ENCODE results near the gene BCAS2.
"Not testable (repeated sequence)": the region's sequence is repeated elsewhere in the genome, so short reads cannot be mapped to it uniquely, and the experiment has no call there.

Gene BCAS2

DNA sequence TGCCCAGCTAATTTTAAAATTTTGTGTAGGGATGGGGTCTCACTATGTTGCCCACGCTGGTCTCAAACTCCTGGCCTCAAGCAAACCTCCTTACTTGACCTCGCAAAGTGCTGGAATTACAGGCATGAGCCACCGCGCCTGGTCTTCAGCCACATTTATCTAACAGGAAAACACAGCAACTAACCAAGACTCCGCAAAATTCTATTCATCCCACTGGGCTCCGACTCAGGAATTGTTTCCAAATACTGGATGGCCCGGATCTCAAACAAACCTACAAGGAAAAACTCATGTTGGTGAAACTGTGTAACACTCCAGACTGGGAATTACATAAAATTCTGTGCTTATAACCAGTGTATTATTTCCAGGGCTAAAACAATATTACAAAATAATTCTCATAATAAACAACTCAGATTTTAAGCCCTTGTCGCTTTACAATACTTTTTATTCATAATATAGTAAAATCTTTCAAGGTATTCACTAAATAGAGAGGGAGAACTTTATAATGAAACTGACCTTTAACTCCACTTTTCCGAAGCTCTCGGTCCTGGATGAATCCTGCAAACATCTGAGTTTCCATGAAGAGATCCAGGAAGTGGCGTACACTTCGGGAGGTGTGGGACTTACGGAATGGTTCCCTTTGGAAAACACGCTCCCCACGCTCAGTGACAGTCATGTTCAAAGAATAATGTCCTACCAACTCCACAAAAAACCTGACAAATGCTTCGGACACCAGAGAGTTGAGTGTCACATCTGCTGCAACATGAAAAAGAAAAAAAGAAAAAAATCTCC is 6.0 kb upstream of the BCAS2 start:
- no peak overlapping the region for H3K4me3 Mint-ChIP-seq
- H3K9me3 Mint-ChIP-seq, result peaks cover 5% of the 10 kb centered on the region
- peaks cover 2% of the 10 kb centered on the region for H3K4me1 Mint-ChIP-seq (ENCODE audit: low read depth)
- peaks cover 13% of the 10 kb centered on the region for H3K27me3 Mint-ChIP-seq (ENCODE audit: low read depth)
- H3K27ac Mint-ChIP-seq, result no peak overlapping the region
- H3K36me3 Mint-ChIP-seq (ENCODE audit: low read depth), result peaks cover 4% of the 10 kb centered on the region

DNA sequence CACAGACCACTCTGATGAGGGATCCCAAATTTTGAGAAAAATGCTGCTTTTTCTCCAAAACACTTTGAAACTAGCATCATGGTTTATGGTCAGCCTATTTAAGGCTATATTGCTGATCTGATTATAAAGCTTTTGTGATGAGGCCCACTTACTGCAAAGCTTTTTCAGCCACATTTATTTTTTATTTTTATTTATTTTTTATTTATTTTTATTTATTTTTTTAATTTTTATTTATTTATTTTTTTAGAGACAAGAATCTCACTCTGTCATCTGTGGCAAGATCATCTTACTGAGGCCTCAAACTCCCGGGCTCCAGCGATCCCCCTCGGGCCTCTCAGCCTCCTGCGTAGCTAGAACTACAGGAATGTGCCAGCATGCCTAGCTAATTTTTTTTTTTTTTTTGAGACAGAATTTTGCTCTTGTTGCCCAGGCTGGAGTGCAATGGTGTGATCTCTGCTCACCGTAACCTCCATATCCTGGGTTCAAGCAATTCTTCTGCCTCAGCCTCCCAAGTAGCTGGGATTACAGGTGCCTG is 5.2 kb upstream of the BCAS2 start:
- peaks cover 13% of the 10 kb centered on the region for H3K9me3 Mint-ChIP-seq

DNA sequence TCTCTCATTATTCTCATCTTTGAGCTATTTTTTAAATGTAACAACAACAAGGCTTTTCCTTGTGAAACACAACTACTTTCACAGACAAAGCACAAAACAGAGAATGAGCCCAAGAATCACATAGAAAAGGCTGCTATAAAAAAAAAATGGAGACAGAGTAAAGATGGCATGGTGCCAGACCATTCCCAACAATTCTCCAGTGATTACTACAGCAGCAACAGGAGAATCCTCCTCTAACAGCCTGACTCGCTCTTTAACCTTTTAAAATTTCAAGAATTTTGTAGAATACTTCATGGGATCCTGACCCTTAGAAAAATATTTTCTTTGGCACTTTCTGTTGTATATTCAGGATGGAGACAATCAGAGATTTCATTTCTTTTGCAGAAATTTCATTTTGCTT is 3.8 kb upstream of the BCAS2 start:
- H3K27me3 Mint-ChIP-seq (ENCODE audit: low read depth), result peaks cover 13% of the 10 kb centered on the region
- peaks cover 13% of the 10 kb centered on the region for H3K9me3 Mint-ChIP-seq
- H3K4me3 Mint-ChIP-seq, result no peak overlapping the region
- H3K36me3 Mint-ChIP-seq (ENCODE audit: low read depth), result peaks cover 13% of the 10 kb centered on the region
- no peak overlapping the region for H3K27ac Mint-ChIP-seq
- peaks cover 11% of the 10 kb centered on the region for H3K4me1 Mint-ChIP-seq (ENCODE audit: low read depth)

More for the DNA sequence above, 5.2 kb upstream of the BCAS2 start:
- Mint-ChIP-seq H3K27ac (no peak overlapping the region), H3K27me3 (ENCODE audit: low read depth) (peaks cover 13% of the 10 kb centered on the region), H3K4me1 (ENCODE audit: low read depth) (peaks cover 9% of the 10 kb centered on the region), H3K36me3 (ENCODE audit: low read depth) (peaks cover 12% of the 10 kb centered on the region), H3K4me3 (no peak overlapping the region)

DNA sequence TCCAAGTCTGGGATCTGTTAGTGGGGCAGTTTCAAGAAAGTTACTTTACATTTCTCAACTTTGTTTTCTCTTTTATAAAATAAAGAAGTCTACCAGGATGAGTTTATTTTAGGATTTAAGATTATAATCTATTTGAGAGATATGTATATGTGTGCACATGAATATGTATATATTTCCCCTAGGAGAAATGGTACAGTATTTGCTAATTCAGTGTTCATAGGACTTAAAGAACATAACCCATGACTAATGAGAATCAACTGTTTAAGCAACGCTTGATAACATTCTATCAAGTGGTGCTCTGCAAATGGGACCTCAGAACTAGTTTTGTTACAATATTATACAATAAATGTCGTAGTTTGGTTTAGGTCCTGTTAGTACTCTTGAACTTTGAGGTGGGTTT is 7.0 kb downstream of the BCAS2 start:
- no peaks in the 10 kb centered on the region for H3K9me3 Mint-ChIP-seq
- peaks cover 38% of the 10 kb centered on the region for H3K36me3 Mint-ChIP-seq (ENCODE audit: low read depth)
- H3K4me3 Mint-ChIP-seq, result no peak overlapping the region
- peaks cover 4% of the 10 kb centered on the region for H3K4me1 Mint-ChIP-seq (ENCODE audit: low read depth)
- H3K27me3 Mint-ChIP-seq (ENCODE audit: low read depth), result no peaks in the 10 kb centered on the region
- H3K27ac Mint-ChIP-seq, result no peak overlapping the region

DNA sequence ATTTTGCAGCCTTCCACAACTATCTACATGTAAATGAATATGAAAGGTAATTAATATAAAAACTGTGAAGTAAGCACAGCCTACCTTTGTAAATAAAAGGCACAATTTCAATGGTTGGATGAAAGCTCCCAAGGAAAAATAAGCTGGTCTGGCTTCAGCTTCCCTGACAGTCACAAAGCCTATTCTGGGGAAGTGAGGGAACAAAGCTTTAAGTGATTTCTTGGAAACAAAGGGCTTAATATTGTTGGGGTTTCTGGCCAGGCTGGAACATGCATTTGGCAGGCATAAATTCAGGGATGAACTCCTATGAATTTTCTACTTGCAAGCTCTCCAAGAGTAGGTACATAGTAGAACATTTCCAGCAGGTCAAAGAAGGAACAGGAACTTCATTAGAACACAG is 17.3 kb downstream of the BCAS2 start:
- H3K27me3 Mint-ChIP-seq (ENCODE audit: low read depth), result no peaks in the 10 kb centered on the region
- H3K36me3 Mint-ChIP-seq (ENCODE audit: low read depth), result peaks cover 36% of the 10 kb centered on the region
- H3K9me3 Mint-ChIP-seq, result no peaks in the 10 kb centered on the region
- H3K27ac Mint-ChIP-seq, result no peak overlapping the region
- H3K4me1 Mint-ChIP-seq (ENCODE audit: low read depth), result no peaks in the 10 kb centered on the region
- H3K4me3 Mint-ChIP-seq, result no peak overlapping the region

DNA sequence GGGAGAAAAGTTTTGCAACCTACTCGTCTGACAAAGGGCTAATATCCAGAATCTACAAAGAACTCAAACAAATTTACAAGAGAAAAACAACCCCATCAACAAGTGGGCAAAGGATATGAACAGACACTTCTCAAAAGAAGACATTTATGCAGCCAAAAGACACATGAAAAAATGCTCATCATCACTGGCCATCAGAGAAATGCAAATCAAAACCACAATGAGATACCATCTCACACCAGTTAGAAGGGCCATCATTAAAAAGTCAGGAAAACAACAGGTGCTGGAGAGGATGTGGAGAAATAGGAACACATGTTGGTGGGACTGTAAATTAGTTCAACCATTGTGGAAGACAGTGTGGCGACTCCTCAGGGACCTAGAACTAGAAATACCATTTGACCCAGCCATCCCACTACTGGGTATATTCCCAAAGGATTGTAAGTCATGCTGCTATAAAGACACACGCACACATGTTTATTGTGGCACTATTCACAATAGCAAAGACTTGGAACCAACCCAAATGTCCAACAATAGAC is 18.4 kb downstream of the BCAS2 start:
- H3K27ac Mint-ChIP-seq; H3K4me1 Mint-ChIP-seq (ENCODE audit: low read depth); H3K9me3 Mint-ChIP-seq; H3K4me3 Mint-ChIP-seq; H3K27me3 Mint-ChIP-seq (ENCODE audit: low read depth): not testable (repeated sequence)
- peaks cover 31% of the 10 kb centered on the region for H3K36me3 Mint-ChIP-seq (ENCODE audit: low read depth)

DNA sequence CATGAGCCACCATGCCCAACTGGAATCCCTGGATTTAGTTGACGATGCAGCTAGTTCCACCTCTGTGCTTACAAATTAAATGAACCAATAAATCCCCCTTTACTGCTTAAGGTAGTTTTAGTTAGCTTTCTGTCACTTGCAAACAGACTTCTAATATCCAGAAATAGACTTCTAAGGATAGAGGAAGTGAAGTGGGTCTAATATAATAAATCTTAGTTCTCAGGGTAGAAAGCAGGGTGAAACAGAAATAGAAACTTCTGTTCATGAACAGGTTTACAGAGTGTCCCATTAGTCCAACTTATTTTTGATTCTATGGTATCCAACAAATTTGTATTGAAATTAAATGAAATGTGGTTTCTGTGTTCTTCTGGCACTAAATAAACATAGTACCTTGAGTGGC is 20.1 kb downstream of the BCAS2 start:
- no peaks in the 10 kb centered on the region for H3K4me1 Mint-ChIP-seq (ENCODE audit: low read depth)
- H3K9me3 Mint-ChIP-seq, result no peaks in the 10 kb centered on the region
- H3K4me3 Mint-ChIP-seq, result no peak overlapping the region
- no peaks in the 10 kb centered on the region for H3K27me3 Mint-ChIP-seq (ENCODE audit: low read depth)
- peaks cover 18% of the 10 kb centered on the region for H3K36me3 Mint-ChIP-seq (ENCODE audit: low read depth)
- H3K27ac Mint-ChIP-seq, result no peak overlapping the region

DNA sequence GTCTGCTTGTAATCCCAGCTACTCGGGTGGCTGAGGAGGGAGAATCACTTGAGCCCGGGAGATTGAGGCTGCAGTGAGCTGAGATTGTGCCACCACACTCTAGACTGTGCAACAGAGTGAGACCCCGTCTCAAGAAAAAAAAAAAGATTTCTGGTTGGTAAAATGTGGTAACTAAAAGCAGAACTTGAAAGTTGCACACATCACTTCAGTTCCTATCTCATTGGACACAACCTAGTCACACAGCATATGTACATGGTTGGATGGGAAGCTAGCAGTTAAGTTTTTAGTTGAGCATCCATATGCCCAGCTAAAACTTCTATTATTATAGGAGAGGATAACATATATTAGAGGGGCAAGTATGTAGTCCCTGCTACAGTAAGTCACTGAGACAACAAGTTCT is 22.1 kb downstream of the BCAS2 start:
- Mint-ChIP-seq H3K9me3 (no peaks in the 10 kb centered on the region), H3K4me3 (no peak overlapping the region), H3K27ac (no peak overlapping the region), H3K36me3 (ENCODE audit: low read depth) (peaks cover 2% of the 10 kb centered on the region), H3K27me3 (ENCODE audit: low read depth) (no peaks in the 10 kb centered on the region), H3K4me1 (ENCODE audit: low read depth) (no peaks in the 10 kb centered on the region)

DNA sequence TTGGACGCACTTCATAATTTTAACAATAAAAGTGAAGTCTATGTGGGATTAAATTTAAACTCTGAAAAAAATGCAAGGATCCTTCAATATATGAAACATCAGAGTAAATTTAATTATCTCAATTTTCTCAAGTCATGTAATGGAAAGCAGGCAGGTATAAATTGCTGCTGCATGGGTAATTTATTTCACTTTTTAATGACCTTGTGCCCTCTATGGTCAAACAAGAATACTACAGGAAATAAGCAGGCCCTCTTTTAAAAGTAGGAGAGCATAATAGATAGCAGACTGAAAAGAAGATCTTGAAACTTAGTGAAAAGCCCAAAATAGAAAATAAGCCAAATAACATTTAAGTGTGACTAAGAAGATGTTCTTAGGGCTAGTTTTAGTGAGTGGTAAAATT is 22.9 kb downstream of the BCAS2 start:
- peaks cover 2% of the 10 kb centered on the region for H3K36me3 Mint-ChIP-seq (ENCODE audit: low read depth)
- H3K27ac Mint-ChIP-seq, result no peak overlapping the region
- H3K4me3 Mint-ChIP-seq, result no peak overlapping the region
- H3K27me3 Mint-ChIP-seq (ENCODE audit: low read depth), result no peaks in the 10 kb centered on the region
- no peaks in the 10 kb centered on the region for H3K9me3 Mint-ChIP-seq
- no peaks in the 10 kb centered on the region for H3K4me1 Mint-ChIP-seq (ENCODE audit: low read depth)

DNA sequence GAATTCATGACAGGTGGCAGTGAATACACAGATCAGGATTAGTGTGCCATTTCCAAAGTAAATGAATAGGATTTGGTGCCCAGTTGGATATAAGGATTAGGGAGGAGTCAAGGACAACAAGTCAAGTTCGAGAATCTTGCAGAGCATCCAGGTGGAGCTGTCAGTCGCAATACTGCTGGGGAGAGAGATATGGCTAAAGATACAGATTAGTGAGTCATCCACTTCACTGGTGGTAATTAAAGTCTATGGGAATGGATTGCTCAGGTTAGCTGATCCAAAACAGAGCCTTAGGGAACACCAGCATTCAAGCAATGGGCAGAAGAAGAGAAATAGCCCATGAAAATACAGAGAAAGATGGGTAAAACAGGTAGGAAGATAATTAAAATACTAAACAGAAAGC is 26.8 kb downstream of the BCAS2 start:
- Mint-ChIP-seq H3K4me1 (ENCODE audit: low read depth) (no peaks in the 10 kb centered on the region), H3K36me3 (ENCODE audit: low read depth) (no peaks in the 10 kb centered on the region), H3K9me3 (no peaks in the 10 kb centered on the region), H3K27ac (no peak overlapping the region), H3K4me3 (no peak overlapping the region), H3K27me3 (ENCODE audit: low read depth) (no peaks in the 10 kb centered on the region)

DNA sequence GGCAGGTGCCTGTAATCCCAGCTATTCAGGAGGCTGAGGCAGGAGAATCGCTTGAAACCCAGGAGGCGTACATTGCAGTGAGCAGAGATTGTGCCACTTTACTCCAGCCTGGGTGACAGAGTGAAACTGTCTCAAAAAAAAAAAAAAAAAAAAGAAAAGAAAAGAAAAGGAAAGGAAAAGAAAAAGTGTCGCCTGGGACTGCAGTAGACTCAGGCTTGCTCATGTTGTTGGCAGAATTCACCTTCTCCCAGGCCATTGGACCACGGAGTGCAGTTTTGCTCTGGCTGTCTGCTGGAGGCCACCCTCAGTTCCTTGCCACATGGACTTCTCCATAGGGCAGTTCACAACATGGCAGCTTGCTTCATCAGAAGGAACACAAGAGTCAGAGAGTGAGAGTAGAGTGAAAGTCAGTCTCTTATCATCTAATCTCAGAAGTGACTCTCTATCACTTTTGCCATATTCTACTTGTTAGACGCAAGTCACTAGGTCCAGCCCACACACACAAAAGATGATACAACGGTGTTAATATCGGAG is 29.2 kb downstream of the BCAS2 start:
- Mint-ChIP-seq H3K27me3 (ENCODE audit: low read depth) (no peaks in the 10 kb centered on the region), H3K9me3 (no peaks in the 10 kb centered on the region), H3K36me3 (ENCODE audit: low read depth) (no peaks in the 10 kb centered on the region), H3K4me1 (ENCODE audit: low read depth) (no peaks in the 10 kb centered on the region), H3K27ac (no peak overlapping the region), H3K4me3 (no peak overlapping the region)

DNA sequence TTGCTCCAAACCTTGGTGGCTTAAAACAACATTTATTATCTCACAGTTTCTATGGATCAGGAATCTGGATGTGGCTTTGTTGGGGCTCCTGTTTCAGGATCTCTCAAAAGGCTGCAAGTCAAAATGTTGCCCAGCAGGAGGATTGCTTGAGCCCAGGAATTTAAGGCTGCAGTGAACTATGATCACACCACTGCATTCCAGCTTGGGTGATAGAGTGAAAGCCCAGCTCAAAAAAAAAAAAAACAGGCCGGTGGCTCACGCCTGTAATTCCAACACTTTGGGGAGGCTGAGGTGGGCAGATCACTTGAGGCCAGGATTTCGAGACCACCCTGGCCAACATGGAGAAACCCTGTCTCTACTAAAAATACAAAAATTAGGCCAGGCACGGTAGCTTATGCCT is 30.0 kb downstream of the BCAS2 start:
- no peak overlapping the region for H3K4me3 Mint-ChIP-seq
- H3K4me1 Mint-ChIP-seq (ENCODE audit: low read depth), result no peaks in the 10 kb centered on the region
- no peaks in the 10 kb centered on the region for H3K27me3 Mint-ChIP-seq (ENCODE audit: low read depth)
- no peak overlapping the region for H3K27ac Mint-ChIP-seq
- no peaks in the 10 kb centered on the region for H3K9me3 Mint-ChIP-seq
- H3K36me3 Mint-ChIP-seq (ENCODE audit: low read depth), result no peaks in the 10 kb centered on the region

DNA sequence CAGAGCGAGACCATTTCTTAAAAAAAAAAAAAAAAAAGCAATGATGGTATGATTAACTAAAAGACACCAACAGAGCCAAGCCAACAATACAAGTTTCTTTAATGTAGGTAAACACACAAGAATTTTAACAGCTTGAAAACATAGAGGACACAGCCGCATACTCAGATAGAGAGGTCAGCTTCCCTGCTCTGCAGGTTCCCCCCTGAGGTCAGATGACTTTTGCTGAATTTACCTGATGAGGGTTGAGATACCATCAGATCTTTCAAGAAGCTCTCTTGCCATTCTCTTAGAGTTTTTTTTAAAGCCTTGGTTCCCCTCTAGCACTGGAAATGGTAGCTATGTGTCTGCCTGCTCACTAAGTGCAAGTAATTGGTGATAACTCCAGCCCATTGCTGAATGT is 31.1 kb downstream of the BCAS2 start:
- Mint-ChIP-seq H3K27ac (no peak overlapping the region), H3K27me3 (ENCODE audit: low read depth) (no peaks in the 10 kb centered on the region), H3K4me1 (ENCODE audit: low read depth) (no peaks in the 10 kb centered on the region), H3K9me3 (no peaks in the 10 kb centered on the region), H3K4me3 (no peak overlapping the region), H3K36me3 (ENCODE audit: low read depth) (no peaks in the 10 kb centered on the region)

DNA sequence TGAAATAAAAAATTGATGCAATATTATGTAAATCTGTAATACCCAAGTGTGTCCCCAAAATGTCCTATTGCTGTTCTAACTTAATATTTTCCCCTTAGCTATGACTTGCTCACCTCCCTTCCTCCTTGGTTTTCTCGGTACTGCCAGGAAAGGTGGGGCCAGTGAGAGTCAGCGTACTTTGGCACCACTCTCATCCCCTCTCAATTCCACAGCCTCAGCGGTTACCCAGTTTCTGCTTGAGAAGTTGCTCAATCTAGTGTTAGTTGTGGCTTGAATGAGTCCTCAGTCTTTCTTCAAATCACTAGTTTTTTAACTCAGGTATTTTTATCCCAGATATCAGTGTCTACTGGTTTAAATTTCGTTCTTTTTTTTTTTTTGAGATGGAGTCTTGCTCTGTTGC is 32.3 kb downstream of the BCAS2 start:
- H3K9me3 Mint-ChIP-seq, result no peaks in the 10 kb centered on the region
- no peaks in the 10 kb centered on the region for H3K4me1 Mint-ChIP-seq (ENCODE audit: low read depth)
- no peak overlapping the region for H3K4me3 Mint-ChIP-seq
- H3K27me3 Mint-ChIP-seq (ENCODE audit: low read depth), result no peaks in the 10 kb centered on the region
- H3K27ac Mint-ChIP-seq, result no peak overlapping the region
- no peaks in the 10 kb centered on the region for H3K36me3 Mint-ChIP-seq (ENCODE audit: low read depth)

DNA sequence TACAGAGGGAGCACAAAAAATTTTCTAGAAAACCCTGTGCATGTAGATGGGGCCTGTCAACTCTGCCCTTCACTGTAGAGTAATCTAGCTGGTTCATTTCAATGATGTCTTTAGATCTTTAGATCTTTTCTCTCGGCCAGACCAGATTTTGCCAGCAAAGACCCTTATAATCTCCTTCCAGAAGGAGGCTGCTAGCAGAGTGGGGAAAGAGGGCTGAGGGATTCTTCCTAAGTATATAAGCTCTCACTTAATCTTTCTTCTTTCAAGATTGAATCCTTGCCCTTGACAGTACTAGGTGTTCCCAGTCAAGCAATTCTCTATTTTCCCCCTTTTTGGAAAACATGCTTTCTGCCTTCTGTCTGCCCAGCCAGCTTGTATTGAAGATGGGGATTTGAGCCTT is 34.3 kb downstream of the BCAS2 start:
- Mint-ChIP-seq H3K9me3 (no peaks in the 10 kb centered on the region), H3K27me3 (ENCODE audit: low read depth) (no peaks in the 10 kb centered on the region), H3K4me3 (no peak overlapping the region), H3K27ac (no peak overlapping the region), H3K36me3 (ENCODE audit: low read depth) (no peaks in the 10 kb centered on the region), H3K4me1 (ENCODE audit: low read depth) (no peaks in the 10 kb centered on the region)
